Cardiac septum (tissue), 1 donor: ENCODE measurements around the gene GOLIM4. TPM values are rescaled to one million over a fixed set of nuclear protein-coding genes. Genes with fewer than 3 reads are reported as not detected.
"Not testable (repeated sequence)": the region's sequence is repeated elsewhere in the genome, so short reads cannot be mapped to it uniquely, and the experiment has no call there.

ENCODE experiments used
- DNase-seq: peaks from one replicate; pipeline ENCODE4 v3.0.0-alpha.2; 2020; ENCODE audit warnings: low spot score
- intact Hi-C: fragments of 100-400 bp; cut with DNase I; formaldehyde crosslinking; loops from one replicate; pipeline ENCODE4 v1.14.0; 2022
- total RNA-seq: library from RNA; stranded (reverse); fragmentation: NEBNext Ultra II Directional; extraction: Animal tissue kit (Norgen Biotek cat#: 25700); gene quantifications from one replicate; pipeline ENCODE4 v1.2.1, GENCODE V29; 2021
- donor health status: DM: no; HTN: no; CAD: no.

Gene GOLIM4
- total RNA-seq, 1 donor from 2014 or later, result 88.8 TPM

GRCh38 chr3:168024537-168024941 is 71.2 kb downstream of the GOLIM4 start:
- DNase-seq, result no peak
- intact Hi-C loops, result no loop called here

- no peak for DNase-seq
- intact Hi-C loops, result no loop called here
These were observed 73.8 kb downstream of the GOLIM4 start for GRCh38 chr3:168021737-168022450.

GRCh38 chr3:168011280-168011679 is 84.4 kb downstream of the GOLIM4 start:
- intact Hi-C loops, DNase-seq: not testable (repeated sequence)

GRCh38 chr3:168006584-168006983 is 89.1 kb downstream of the GOLIM4 start:
- intact Hi-C loops, result no loop called here
- no peak for DNase-seq

- intact Hi-C loops, result no loop called here
- DNase-seq, result no peak
These were observed 91.8 kb downstream of the GOLIM4 start for GRCh38 chr3:168003911-168004310.

- intact Hi-C loops, result no loop called here
- DNase-seq, result no peak
These were observed 92.8 kb downstream of the GOLIM4 start for GRCh38 chr3:168002786-168003368.

- intact Hi-C loops, result no loop called here
- DNase-seq, result no peak
These were observed 94.5 kb downstream of the GOLIM4 start for GRCh38 chr3:168001244-168001643.

- intact Hi-C loops, result no loop called here
These were observed 97.5 kb downstream of the GOLIM4 start for GRCh38 chr3:167998253-167998652.

GRCh38 chr3:167996514-167996913 is 99.2 kb downstream of the GOLIM4 start:
- intact Hi-C loops, result no loop called here
- DNase-seq, result no peak

More at GRCh38 chr3:167998253-167998652, 97.5 kb downstream of the GOLIM4 start:
- no peak for DNase-seq

GRCh38 chr3:167992381-167992780 is 103.3 kb downstream of the GOLIM4 start:
- intact Hi-C loops, result no loop called here

GRCh38 chr3:167991213-167991612 is 104.5 kb downstream of the GOLIM4 start:
- DNase-seq, result no peak
- intact Hi-C loops, result no loop called here

More at GRCh38 chr3:167992381-167992780, 103.3 kb downstream of the GOLIM4 start:
- no peak for DNase-seq

GRCh38 chr3:167989999-167990398 is 105.7 kb downstream of the GOLIM4 start:
- intact Hi-C loops, result no loop called here

GRCh38 chr3:167989066-167989465 is 106.7 kb downstream of the GOLIM4 start:
- no peak for DNase-seq
- intact Hi-C loops, result no loop called here

More at GRCh38 chr3:167989999-167990398, 105.7 kb downstream of the GOLIM4 start:
- DNase-seq, result no peak

GRCh38 chr3:167983583-167983982 is 112.1 kb downstream of the GOLIM4 start:
- intact Hi-C loops, result no loop called here
- DNase-seq, result no peak

GRCh38 chr3:167978486-167978885 is 117.2 kb downstream of the GOLIM4 start:
- intact Hi-C loops, result no loop called here
- no peak for DNase-seq

GRCh38 chr3:167978071-167978470 is 117.7 kb downstream of the GOLIM4 start:
- intact Hi-C loops, result no loop called here
- DNase-seq, result no peak

GRCh38 chr3:167976516-167977361 is 119.0 kb downstream of the GOLIM4 start:
- intact Hi-C loops, result no loop called here
- no peak for DNase-seq

GRCh38 chr3:167973901-167974300 is 121.8 kb downstream of the GOLIM4 start:
- no peak for DNase-seq
- intact Hi-C loops, result no loop called here

- no peak for DNase-seq
- intact Hi-C loops, result no loop called here
These were observed 122.7 kb downstream of the GOLIM4 start for GRCh38 chr3:167973046-167973445.

- no peak for DNase-seq
These were observed 123.2 kb downstream of the GOLIM4 start for GRCh38 chr3:167972502-167972901.

More at GRCh38 chr3:167972502-167972901, 123.2 kb downstream of the GOLIM4 start:
- intact Hi-C loops, result no loop called here
